CD4-positive, alpha-beta T cell treated with Interleukin-15 for 4 hours (primary cell): ENCODE results near the gene TTC39A.
"Not testable (repeated sequence)": the region's sequence is repeated elsewhere in the genome, so short reads cannot be mapped to it uniquely, and the experiment has no call there.

Source experiments
- DNase-seq: peaks from one replicate; pipeline ENCODE4 v3.0.0-alpha.2; 2020; ENCODE audit warnings: low spot score

Gene TTC39A

GRCh38 chr1:51266181-51266580 is 64.2 kb downstream of the TTC39A start:
- DNase-seq, result no peak

GRCh38 chr1:51265618-51266017 is 64.7 kb downstream of the TTC39A start:
- DNase-seq, result no peak

GRCh38 chr1:51264451-51264850 is 65.9 kb downstream of the TTC39A start:
- DNase-seq, result no peak

GRCh38 chr1:51263147-51263877 is 67.0 kb downstream of the TTC39A start:
- DNase-seq, result no peak

GRCh38 chr1:51255331-51255730 is 75.0 kb downstream of the TTC39A start:
- no peak for DNase-seq

GRCh38 chr1:51253691-51254090 is 76.7 kb downstream of the TTC39A start:
- no peak for DNase-seq

GRCh38 chr1:51252366-51252765 is 78.0 kb downstream of the TTC39A start:
- no peak for DNase-seq

- DNase-seq, result not testable (repeated sequence)
Observed at GRCh38 chr1:51251165-51251564, 79.2 kb downstream of the TTC39A start.

GRCh38 chr1:51250729-51251128 is 79.6 kb downstream of the TTC39A start:
- not testable (repeated sequence) for DNase-seq

GRCh38 chr1:51249445-51249844 is 80.9 kb downstream of the TTC39A start:
- DNase-seq, result no peak

- DNase-seq, result no peak
Observed at GRCh38 chr1:51247499-51247898, 82.9 kb downstream of the TTC39A start.

- no peak for DNase-seq
Observed at GRCh38 chr1:51247022-51247421, 83.3 kb downstream of the TTC39A start.

GRCh38 chr1:51242546-51242945 is 87.8 kb downstream of the TTC39A start:
- no peak for DNase-seq

- DNase-seq, result no peak
Observed at GRCh38 chr1:51241119-51241518, 89.2 kb downstream of the TTC39A start.

- DNase-seq, result no peak
Observed at GRCh38 chr1:51240084-51240483, 90.3 kb downstream of the TTC39A start.

- DNase-seq, result no peak
Observed at GRCh38 chr1:51238034-51238403, 92.3 kb downstream of the TTC39A start.

GRCh38 chr1:51237351-51238033 is 92.9 kb downstream of the TTC39A start:
- no peak for DNase-seq
